NCI-H187 (cell line): ENCODE results near the gene BIN2.
"Not testable (repeated sequence)": the region's sequence is repeated elsewhere in the genome, so short reads cannot be mapped to it uniquely, and the experiment has no call there.

ENCODE experiments used
- DNase-seq, 2 experiments: peaks; one replicate each; lab custom pipeline; 2025; lab: John Stamatoyannopoulos, UW

Gene BIN2

DNA sequence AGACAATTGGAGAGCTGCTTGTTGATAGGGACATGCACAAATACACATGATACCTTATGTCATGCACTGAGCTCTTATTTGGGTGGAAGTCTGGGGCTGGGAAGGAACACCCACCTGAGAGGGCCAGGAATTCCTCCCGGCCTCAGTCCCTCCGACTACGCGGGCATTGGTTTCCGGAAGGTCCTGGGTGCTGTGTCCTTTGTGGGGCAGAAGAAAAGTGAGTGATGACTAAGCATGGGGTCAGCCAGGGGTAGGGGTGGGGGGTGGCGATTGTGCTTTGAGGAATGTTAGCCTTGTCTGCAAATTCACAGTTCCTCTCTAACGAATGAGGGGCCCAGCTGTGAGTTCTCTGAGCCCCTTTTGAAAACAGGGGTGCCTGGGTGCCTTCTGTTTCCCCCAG, 21.7 kb upstream of the BIN2 start:
- no peak for DNase-seq

DNA sequence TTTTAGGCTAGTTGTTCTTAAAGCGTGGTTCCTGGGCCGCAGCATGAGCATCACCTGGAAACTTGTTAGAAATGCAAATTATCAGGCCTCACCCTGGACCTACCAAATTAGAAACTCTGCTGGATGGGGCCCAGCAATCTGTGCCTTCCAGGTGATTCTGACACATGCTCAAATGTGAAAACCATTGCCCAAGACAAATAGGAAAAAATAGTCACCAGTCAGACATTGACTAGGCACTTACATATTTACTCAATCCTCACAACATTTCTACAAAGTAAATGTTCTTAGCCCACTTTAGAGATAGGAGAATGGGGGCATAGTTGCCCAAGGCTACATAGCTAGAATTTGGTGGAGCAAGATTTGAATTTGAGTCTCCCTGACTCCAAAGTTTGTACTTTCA, 19.2 kb upstream of the BIN2 start:
- DNase-seq, result no peak

DNA sequence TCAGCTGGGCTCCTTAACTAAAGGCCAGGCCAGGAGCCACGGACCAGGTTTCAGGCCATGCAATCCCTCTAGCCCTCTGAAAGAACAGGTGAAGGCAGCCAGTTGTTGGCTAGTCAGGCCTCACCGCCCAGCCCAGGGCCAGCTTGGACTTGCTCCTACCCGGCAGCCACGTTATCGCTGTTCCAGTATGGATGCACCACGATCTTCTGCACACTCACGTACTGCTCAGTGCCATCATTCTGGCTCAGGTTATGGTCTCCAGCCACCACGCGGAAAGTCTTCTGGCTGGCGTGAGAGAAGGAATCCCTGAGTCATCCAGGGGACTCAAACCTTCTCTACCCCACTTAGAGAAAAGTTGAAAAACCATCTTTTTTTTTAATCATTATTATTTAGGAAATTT, 18.4 kb upstream of the BIN2 start:
- DNase-seq, result no peak

DNA sequence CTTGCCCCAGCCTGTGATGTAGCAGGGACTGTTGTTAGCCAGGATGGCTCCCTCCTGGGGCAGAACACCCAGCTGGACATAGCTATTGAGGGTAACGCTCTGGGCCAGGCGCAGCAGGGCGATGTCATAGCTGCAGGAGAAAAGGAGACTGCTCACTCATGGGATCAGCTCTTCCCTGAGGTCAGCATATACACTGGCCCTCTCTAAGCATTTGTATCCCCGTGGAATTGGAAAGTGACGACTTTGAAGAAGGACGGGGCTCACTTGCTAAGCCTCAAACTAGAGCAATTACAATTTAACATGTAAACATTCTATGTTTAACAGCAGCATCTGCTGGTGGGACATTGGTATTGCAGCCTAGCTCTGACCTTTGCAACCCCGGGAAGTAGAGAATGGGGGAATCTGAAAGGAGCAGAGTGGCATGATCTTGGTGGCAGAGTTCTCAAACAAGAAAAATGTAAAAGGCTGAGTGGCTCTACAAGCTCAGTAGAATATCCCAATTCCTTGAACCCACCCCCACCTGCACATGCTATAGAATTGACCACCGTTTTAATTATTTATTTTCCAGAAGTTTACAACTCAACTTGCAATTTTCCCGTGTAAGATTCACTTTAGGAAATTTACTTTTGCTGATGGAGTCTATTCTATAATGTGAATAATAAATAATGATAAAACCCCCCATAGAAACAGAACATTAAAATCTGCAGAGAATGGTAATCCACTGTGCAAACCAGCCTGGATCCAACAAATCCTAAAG, 17.5 kb upstream of the BIN2 start:
- peak; percentile 14 to 17 for DNase-seq

- DNase-seq, result no peak
Observed at GRCh38 chr12:51339750-51340149, 15.8 kb upstream of the BIN2 start.

DNA sequence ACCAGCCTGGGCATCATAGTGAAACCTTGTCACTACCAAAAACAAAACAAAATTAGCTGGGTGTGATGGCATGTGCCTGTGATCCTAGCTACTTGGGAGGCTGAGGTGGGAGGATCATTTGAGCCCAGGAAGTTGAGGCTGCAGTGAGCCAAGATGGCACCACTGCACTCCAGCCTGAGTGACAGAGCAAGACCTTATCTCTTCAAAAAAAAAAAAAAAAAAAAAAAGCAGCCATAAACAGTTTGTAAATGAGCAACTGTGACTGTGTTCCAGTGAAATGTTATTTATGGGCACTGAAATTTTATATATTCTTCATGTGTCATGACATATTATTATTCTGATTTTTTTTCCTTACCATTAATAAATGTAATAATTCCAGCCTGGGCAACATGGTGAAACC, 13.4 kb upstream of the BIN2 start:
- DNase-seq, result not testable (repeated sequence)

- no peak for DNase-seq
Observed at GRCh38 chr12:51335931-51336330, 12.0 kb upstream of the BIN2 start.

DNA sequence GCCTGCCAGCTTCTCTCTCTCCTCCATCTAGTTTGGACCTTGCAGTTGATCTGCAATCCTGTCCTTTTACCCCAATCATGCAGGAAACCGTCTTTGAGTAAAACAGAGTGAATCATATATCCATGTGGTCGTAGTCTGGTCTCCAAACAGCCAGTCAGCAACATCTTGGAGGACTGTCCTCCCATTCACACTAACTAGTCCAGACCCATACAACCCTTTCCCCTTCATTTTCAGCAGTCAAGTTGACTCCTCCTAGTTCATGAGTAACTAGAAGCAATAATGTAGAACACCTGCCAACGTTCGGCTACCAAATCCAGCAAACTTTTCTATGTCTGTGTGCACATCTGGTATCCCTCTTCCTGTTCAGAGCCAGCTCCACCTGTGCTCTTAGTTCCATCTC, 10.8 kb upstream of the BIN2 start:
- no peak for DNase-seq

GRCh38 chr12:51333536-51333935, 9.6 kb upstream of the BIN2 start:
- DNase-seq, result no peak

DNA sequence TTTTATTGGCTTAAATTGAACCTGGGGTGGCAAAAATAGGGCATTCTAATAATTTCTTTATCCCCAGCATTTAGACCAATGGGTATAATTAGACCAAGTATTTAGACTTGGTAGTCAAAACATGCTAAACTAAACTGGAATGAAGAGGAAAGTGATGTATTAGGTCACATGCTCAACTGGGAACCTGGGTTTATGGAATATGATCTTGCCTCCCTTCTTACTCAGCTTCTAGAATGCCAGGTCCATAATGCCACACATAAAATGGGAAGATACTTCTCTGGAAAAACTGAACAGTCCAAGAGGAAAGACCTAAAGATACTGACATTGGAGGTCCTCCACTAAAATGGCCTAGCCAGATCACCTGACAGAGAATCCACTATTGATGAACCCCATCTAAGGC, 6.2 kb upstream of the BIN2 start:
- no peak for DNase-seq

DNA sequence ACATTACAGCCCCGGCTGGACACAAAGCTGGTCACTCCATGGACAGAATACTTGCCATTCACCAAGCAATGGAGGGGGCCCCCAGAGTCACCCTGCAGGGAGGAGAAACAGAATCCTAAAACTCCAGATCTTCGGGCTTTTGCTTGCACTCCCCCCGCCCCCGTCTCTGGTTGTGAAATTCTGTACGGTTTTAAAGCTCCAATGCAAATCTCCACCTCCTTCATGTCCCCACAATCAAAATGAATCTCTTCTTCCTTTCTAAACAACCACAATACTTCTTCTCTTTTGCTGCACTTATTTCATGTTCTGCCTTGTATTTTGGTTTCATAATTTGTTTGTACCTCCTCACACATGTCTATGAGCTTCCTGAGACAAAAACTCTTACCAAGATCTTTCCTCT, 5.8 kb upstream of the BIN2 start:
- no peak for DNase-seq

DNA sequence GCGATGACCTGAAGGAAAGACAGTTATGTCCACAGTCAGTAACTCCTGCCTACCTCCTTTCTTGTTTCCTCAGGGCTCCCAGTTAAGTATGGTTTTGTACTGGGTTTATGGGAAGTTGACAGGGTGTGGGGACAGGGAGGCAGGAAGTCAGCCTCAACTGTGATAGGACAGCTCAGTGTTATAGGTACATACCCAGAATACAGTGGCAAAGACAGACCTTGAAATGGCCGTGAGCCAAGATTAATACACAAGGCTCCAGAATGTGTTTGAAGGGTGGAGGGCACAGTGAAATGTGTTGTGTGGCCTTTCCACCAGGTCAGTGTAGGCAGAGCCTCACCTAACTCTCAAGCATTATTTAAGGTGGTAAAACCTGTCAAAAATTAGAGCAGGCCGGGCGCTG, 4.6 kb upstream of the BIN2 start:
- DNase-seq, result no peak

DNA sequence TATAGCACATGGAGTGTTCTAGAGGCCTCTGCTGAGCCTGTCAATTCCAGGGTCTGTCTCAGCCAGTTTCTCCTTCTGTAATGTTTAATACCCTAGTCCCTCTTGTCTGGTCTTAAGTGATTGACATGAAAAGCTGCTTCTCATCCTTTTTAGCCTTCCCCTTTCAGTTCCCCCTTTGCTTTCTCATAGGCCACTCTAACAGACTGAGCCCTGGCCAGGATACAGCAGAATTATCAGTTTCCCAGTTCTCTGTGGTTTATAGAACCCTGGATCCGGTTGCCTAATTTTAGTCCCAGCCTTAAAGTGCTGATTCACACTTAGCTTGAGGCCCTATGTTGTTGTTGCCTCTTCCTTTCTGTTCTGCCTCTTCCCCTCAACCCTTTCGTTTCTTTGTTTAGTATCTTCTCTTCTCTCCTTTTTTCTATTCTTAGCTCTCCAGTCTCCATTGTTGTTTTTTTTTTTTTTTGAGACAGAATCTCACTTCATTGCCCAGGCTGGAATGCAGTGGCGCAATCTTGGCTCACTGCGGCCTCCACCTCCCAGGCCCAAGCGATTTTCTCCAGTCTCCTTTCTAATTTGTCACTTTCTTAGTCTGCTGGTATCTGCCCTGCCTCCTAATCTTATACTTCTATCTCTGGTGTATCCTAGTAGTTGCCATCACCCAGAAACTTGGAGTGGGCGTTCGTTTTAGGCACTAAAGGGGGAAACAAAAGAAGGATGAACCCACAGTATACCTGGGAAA, 2.9 kb upstream of the BIN2 start:
- DNase-seq, result no peak

DNA sequence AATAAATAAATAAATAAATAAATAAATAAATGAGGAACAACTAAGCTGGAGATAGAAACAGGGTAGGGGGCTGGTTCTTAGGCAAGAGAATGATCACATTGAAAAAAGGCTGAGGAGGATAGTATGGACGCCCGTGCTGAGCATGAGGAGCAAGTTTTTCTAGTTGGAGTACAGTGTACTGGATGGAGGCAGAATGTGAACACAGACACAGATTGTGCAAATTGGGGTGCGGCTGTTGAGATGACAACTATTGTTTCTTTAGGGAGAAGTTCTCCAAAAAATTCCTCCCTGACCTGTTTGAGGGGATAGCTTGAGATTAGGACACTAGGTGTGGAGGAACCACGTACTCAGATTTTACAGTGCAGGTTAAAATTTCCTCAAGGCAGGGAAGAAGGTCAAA, 979 bp upstream of the BIN2 start:
- no peak for DNase-seq

GRCh38 chr12:51323317-51323960, 535 bp downstream of the BIN2 start:
- no peak for DNase-seq

GRCh38 chr12:51322452-51322851, 1.5 kb downstream of the BIN2 start:
- DNase-seq, result no peak

DNA sequence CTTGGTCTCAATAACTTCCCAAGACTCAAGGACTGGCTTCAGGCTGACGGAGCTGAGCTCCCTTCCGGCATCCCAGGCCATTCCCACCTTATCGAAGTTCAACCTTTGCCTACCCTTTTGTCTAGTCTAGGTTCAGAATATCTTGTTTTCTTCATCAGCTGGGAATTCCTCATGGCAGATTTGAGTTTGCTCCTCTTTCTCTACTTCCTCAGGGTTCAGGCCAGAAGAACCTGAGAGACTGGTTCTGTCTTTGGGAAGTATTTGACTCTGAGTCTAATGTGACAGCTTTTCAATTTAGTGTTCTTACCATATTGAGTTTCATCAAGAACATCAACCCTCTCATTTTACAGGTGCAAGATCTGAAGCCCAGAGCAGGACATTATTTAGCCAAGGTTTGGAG, 2.1 kb downstream of the BIN2 start:
- no peak for DNase-seq

DNA sequence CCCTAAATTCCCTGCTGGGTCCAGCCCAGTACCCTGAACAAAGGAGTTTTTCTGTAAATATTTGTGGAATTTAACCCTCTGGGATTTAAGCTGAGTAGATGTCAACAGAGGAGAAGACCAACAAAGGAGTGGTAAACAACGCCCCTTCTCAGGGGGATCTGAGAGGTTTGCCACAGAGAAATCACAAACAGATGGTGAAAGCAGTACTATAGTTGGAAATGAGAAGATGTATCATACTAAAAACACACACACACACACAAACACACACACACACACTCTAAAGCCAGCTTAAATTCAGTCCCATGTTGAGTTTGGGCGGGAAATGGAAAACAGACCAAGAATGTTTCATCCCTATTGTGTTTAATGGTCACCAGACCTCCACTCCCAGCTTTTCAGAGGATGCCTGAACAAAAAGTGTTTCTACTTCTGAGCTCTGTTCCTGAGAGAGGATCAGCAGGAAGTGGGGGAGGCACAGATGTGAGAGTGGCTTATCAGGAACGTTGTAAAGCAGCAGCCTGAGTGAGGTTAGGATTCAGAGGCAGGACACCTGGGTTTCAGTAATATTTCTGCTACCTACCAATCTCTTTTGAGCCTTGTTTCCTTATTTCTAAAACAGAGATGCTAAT, 3.2 kb downstream of the BIN2 start:
- no peak for DNase-seq

DNA sequence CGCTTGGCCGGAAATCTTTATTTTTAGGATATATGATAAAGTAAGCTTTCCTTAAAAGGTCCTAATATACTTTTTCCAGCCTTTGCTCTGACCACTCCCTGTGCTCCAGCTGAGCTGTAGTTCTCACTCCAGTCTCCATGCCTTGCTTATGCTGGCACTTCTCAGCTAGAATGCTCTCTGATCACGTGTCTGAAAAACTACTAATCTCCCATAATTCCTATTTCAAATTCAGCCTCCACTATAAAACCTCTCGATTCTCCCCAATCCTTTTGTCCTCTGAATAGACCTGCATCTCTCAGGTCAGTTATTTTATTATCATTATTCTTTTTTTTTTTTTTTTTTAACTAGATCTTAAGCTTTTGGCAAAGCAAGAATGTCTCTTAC, 3.7 kb downstream of the BIN2 start:
- DNase-seq, result no peak

GRCh38 chr12:51318846-51319599, 5.0 kb downstream of the BIN2 start:
- no peak for DNase-seq

GRCh38 chr12:51318057-51318806, 5.7 kb downstream of the BIN2 start:
- not testable (repeated sequence) for DNase-seq
